Stimulated activated CD8-positive, alpha-beta memory T cell treated with anti-CD3 and anti-CD28 coated beads, Interleukin-15, amount 100 ng/mL, for 1 hour (primary cell): ENCODE results near the gene FBN2.
"Not testable (repeated sequence)": the region's sequence is repeated elsewhere in the genome, so short reads cannot be mapped to it uniquely, and the experiment has no call there.

Experiments used
- DNase-seq: peaks from one replicate; pipeline ENCODE4 v3.0.0-alpha.2; 2020; ENCODE audit warnings: low read depth

The FBN2 gene

DNA sequence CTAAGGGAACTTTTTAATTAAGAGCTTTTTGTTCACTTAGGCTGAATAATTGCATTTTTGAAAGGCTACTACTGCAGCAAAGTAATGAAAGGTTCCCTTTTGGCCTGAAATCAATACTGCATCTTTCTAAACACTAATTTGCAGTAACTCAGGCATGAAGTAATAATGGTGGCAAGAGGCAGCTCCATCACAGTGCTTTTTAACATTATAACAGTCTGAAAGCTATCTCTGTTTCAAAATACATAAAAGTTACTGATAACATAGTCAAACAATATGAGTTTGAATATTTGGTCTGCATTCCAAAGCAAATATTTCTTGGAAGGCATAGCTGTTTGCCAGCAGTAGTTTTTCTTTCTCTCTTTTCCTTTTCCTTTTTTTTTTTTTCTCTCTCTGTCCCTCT lies 113.4 kb downstream of the FBN2 start:
- no peak for DNase-seq

DNA sequence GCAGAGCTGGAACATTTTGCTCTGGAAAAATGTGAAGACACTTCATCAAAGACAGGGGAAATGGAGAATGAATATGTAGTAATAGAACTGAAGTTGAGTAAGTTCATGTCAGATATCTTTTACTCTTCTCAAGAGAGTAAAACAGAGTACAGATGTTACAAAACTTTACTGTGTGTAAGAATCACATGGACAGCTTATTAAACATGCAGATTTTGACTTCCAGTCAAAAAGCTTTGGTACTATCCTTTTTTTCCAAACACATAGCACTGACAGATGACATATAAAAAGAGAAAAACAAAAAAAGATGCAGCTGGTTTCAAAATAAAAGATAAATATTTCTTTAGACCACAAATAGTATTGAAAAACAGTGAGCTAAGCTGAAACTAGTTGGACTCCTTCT lies 115.4 kb downstream of the FBN2 start:
- DNase-seq = no peak

DNA sequence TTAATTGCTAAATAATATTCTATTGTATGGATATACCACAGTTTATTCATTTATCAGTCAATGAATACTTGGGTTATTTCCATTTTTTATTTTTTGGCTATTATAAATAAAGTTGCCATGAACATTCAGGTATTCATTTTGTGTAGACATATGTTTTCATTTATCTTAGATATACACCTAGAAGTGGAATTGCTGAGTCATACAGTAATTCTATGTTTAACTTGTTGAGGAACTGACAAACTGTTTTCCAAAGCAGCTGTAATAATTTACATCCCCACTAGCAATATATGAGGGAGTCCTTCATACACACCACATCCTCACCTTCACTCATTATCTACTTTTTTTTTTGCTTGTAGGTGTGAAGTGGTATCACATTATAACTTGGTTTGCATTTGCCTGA lies 123.6 kb downstream of the FBN2 start:
- DNase-seq = no peak

DNA sequence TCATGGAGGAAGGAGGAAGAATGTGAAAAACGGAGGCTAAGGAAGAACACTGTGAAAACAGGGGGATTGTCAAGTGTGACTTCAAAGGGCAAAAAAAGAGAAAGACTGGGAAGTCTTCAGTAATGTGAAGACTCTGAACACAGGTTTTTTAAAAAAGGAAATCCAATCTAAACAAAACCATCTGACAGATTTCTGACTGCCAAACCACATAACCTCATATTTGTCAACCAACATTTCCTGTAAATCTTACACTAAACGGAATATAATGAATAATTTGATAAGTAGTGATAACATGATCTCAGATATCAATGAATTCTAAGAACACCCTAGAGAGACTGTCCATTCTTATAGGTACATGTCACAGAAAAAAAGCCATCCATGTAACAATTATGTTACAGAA lies 124.7 kb downstream of the FBN2 start:
- DNase-seq = no peak

DNA sequence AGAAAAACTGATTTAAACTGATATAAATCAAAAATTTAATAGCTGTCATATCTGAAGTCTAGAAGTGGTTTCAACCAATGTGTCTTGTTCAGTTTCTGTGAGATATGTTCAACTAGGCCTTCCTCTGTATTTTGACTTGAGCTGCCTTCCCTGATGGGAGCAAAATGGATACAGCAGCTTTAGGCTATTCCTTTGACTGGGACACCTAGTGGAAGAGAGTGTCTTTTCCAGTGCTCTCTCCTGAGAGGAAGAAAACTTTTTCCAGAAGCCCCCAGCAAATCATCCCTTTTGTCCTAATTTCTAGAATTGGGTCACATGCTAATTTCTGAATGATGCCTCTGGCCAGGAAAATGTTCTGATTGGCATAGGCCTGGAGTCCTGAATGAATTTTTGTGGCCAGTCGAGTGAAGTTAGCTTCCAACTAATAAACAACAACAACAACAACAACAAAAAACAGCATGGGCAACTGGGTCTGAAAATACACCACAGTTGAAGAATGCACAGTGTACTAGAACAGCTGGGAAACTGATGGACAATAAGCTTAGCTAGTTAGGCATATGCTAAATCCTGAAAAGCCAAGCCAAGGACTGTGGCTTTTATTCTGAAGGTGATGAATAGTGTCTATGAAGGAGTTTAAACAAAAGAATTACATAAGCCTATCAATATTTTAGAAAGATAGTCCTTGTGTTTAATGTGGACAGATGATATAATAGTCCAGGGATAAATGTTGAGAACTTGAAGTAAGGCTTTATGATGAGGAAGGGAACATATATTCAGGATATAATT lies 125.7 kb downstream of the FBN2 start:
- DNase-seq = no peak

DNA sequence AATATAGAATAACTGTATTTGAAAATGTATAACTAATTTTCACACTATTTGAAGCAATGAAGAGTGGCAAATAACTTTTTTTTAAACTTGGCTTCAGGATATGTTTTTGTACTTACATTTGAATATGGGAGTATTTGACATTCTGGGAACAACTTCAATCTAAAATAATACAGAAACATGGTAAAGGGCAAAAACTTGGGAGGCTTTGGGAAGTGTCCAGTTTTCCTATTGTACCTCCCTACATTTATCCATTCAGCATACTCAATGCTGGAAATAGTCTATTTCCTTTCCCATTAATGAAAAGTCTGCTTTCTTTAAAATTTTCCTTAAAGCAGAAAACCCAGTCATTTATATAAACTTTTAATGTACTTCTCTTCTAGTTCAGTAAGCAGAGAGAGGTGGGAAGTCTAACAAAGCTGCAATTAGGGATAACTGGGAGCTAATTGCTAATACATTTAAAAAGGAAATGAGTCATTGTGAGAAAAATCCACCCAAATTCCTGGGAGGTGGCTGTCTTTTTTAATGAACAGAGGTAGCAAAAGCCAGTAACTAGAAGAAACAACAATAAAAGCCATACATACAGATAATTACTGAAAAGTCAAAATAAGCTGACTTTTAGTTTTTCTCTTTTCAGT lies 128.8 kb downstream of the FBN2 start:
- DNase-seq = no peak

DNA sequence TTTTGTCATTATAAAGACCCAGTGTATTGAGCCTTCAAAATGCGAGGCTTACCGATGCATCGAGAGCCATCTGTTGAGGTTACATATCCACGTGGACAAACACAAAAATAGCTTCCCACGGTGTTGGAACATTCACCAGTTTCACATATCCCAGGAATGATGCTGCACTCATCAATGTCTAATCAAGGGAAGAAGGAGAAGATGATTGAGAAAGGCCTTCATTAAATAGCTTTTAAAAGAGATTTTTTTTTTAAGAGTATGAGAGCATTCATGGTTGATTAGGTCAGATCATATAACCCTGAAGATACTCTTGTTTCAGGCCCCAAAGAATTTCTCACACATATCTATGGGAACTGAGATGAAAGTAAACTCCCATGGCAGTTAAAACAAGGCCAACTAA lies 129.4 kb downstream of the FBN2 start:
- DNase-seq = no peak

DNA sequence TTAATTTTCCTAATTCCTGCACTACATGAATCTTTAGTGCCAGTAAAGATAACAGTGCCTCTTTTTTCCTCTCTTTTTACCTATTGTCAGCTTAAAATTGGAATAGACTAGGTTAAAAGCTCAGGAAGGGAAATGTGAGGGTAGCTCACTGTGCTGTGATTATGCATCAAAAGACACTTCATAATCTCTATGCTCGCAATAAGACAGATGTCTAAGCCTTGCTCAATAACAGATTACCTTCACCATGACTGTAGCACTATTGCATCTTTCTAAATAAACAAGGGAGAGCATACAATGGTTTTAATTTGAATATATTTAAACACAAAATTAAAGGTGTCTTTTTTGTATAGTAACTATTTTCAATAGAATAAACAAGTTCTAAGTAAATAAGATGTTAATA lies 130.1 kb downstream of the FBN2 start:
- no peak for DNase-seq

DNA sequence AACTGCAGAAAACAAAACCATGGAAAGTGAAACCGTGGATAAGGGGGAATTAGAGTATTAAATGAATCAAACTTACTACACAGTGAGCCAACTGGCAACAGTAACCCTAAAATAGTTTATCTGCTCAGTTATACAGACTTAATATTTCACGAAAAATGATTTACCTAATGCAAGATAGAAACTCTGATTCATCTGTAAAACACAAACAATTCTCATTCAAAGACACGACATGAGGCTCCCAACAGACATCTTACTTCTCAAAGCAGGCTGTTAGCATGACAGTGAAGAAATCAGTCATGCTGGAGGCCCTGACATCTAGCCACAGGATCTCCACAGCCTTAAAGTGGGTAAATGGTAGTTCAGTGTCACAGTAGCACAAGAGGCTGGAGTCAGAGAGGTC lies 131.2 kb downstream of the FBN2 start:
- no peak for DNase-seq

DNA sequence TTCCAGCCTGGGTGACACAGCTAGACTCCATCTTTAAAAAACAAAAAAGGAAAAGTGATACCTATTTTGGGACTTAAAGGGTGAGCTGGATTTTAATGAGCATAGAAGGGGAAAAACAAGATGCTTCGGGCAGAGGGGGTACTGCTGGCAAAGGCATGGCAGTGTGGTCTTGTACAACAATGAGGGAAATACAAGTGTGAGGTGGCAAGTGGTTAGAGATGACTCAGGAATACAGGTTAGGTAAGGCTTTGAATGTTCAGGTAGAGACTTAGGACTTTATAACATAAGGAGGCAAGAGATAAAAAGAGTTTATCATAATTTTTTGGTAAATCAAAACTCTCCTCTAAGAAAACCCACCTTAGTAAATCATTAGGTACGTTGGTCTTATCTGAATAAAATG lies 132.9 kb downstream of the FBN2 start:
- no peak for DNase-seq

DNA sequence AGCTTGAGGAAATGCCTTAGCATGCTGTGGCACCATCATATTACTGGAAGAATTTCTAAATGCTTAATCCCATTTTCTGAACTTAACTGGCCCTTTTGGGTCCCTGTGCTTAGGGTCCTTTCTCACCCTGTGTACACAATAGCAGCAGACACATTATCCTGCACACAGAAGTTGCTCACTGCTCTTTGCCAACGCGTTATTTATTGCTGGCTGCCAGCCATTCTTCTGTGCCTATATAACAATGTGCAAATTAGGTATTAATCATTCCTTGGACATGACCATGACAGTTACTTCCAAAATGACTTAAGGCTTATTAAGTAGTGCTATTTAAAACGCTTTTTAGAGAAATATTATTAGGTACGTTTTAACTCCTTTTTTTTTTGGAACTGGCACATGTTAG lies 134.7 kb downstream of the FBN2 start:
- DNase-seq = no peak

DNA sequence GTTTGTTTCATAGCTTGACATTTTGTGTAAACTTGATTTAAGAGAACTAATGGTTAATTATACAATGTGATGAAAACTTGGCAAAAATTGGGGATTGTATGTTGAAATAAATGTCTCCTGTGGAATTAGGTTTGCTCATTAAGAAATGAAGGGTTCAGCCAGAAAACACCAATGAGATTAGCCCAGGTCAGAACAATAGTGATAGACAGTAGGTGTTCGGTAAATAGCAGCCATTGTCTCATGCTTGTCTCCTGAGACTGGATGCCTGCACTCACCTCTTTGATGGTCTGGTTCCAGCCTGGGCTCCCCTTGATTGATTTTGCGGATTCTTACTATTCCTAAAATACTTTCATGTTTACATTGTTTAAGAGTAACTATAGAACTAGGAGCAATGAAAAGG lies 135.5 kb downstream of the FBN2 start:
- no peak for DNase-seq

DNA sequence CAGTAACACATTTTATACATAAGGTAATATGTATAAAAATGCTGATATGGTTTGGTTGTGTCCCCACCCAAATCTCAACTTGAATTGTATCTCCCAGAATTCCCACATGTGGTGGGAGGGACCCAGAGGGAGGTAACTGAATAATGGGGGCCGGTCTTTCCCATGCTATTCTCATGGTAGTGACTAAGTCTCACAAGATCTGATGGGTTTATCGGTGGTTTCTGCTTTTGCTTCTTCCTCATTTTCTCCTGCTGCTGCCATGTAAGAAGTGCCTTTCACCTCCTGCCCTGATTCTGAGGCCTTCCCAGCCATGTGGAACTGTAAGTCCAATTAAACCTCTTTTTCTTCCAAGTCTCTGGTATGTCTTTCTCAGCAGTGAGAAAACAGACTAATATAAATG lies 137.3 kb downstream of the FBN2 start:
- DNase-seq = not testable (repeated sequence)

DNA sequence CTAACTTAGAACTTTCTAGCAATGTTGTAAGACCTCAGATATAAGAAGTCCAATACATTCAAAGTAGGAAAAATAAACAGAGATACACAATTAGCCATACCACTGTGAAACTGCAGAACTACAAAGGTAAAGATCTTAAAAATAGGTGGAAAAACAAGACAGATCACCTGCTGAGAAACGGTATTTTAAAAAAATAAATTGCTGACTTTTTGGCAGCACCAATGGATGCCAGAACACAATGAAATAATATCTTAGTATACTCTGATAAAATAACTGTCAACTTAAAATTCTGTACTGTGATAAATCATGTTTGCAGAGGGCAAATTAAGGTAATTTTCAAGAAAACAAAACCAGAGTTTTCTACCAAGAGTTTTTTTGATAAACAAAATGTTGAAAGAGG lies 138.9 kb downstream of the FBN2 start:
- DNase-seq = no peak

DNA sequence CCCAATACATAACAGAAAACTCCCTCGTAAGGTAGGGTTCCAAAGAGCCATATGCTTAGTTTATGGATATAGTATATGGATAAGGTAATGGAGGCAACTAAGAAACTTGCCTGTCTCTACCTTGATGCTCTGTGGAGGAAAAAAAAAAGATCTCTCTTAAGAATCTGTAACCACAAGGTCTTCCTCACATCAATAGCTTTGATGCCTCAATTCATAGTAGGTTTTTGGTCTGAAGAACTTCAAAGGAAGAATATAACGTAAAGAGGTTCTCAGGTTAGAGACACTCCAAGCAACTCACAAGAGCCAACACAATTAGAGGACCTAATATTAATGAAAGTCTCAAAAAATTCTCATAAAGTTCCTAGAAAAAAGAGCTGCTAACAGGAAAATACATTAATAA lies 140.2 kb downstream of the FBN2 start:
- no peak for DNase-seq

DNA sequence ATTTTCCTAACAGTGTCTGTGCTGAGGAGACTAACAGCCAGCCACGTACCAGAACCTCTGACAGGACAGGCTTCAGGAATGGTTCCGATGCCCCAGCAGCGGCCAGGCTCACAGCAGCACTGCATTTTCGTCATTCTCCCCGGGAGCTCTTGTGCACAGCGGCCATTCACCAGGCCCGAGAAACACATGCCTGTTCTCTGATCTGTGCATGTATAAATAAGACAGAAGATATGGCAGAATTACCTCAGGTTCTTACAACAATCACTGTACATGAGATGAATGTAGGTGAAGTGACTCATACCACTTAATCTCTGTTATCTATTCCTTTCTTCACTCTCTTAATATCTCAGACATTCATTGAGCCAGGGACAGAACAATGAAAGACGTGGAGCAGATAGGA lies 143.0 kb downstream of the FBN2 start:
- DNase-seq = no peak

DNA sequence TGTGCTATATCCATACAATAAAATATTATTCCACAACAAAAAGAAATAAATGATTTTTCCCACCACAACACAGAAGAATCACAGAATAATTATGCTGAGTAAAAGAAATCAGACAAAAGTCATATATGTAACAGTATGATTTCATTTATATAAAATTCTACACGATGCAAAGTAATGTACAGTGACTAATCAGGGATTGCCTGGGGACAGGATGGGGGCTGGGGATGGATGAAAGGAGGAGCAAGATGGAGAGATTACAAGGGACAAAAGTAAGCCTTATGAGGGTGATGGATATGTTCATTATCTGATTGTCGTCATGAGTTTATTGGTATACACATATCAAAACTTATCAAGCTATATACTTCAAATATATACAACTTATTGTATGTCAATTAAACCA lies 154.0 kb downstream of the FBN2 start:
- no peak for DNase-seq

DNA sequence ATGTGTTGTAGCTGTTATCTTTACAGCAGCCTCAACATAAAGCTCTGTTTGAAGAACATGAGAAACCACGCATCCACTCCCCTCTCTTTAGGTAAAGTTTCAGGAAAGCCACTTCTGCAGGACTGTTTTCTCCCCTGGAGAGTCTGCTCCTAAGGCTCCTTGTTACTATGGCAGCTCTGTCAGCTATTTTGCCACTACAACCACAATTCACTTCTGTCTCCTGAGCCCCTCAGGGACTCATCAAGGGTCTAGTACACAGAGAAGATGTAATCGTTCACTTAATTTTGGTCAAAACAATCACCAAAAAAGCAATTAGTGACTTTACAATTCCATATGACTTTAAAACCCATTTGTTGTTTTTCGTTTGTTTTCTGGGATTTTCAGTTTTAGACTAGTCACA lies 157.7 kb downstream of the FBN2 start:
- DNase-seq = no peak

DNA sequence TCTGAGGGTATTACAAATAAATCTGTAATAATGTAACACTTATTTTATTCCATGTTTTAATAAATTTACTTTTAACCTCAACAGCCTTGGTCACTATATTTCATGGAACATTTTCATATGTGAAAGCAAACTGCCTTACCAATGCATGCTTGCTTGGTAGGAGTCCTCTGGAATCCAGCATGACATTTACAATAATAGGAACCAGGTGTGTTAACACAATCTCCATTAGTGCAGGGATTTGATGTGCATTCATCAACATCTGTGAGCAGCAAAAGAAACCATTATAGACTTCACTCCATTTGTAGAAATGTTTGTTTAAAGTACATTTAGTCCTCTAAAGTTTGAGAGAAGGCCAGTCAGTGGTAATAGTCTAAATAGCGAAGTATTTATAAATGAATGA lies 159.4 kb downstream of the FBN2 start:
- DNase-seq = no peak

DNA sequence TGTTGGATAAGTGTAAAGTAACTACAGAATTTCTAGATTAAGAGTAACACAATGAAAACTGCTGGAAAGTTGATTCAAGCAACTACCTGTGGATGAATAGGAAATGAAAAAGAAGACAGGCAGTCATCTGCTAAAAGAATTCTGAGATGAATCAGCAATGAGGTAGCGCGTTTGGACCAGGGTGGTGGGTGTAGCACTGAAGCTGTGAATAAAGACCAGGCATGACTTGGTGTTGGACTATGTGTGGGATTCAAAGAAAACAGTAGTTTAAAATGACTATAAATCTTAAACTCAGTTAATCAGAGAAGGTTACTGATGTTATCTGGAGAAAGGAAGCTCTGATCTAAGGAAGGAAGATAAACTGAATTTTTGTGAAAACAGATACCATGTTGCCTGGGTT lies 159.8 kb downstream of the FBN2 start:
- no peak for DNase-seq

DNA sequence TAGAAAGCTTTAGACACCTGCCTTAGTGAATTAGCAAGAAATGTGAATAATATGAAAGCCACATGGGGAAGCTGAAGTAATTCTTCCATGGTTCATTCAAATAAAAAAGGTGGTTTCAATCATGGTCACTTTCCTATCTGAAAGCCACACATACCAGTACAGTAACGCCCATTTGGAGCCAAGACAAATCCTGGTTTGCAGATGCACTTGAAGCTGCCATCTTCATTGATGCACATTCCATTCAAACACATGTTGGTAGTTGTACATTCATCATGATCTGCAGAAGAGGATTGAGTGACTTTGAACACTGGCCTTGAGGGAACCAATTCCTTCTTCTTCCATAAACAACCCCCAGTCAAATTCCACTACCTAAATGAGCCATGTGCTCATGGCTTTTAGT lies 161.5 kb downstream of the FBN2 start:
- DNase-seq = no peak

DNA sequence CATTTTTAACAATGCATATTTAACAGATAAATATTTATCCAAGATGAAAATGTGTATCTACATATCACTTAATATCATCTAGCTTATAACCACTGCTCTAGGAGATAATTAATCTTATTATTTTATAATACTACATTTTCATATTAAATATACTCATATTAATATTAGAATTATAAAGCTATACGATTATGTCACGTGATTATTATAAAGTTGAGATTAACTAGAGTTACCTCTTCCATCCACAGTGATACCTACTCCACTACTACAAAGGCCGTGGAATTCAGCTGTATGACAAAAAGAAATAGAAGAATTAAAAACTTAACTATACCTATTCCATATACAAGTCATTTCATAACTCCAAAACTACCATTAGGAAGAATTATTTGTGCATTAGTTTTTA lies 171.9 kb downstream of the FBN2 start:
- DNase-seq = no peak

DNA sequence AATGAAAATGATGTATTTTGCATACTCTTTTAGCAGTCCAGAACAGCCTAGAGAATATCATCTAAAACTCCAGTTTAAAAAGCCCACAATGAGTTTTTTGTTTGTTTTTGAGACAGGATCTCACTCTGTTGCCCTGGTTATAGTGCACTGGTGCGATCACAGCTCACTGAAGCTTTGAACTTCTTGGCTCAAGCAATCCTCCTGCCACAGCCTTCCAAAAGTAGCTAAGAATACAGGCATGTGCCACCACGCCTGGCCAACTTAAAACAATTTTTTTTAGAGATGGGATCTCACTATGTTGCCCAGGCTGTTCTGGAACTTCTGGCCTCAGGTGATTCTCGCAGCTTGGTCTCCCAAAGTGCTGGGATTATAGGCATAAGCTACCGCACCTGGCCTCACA lies 175.7 kb downstream of the FBN2 start:
- DNase-seq = no peak

DNA sequence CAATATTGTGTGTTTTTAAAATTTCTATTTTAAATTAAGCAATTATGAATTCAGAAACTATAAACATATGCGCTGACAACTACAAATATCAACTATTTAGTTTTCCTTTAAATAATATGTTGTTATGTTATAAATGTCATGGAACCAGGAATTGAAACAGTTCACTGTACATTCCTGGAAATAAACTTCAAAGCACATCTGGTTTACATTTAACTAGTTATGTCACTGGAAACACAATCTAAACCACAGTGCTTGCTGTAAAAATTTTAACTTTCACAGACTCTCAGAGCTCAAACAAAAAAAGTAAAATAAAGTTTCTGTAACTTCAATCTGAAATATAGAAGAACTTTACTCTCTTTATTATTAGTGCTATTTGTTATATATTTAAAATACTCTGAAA lies 179.2 kb downstream of the FBN2 start:
- DNase-seq = no peak
